Measurements from ENCODE around the gene KXD1.

The KXD1 gene

DNA sequence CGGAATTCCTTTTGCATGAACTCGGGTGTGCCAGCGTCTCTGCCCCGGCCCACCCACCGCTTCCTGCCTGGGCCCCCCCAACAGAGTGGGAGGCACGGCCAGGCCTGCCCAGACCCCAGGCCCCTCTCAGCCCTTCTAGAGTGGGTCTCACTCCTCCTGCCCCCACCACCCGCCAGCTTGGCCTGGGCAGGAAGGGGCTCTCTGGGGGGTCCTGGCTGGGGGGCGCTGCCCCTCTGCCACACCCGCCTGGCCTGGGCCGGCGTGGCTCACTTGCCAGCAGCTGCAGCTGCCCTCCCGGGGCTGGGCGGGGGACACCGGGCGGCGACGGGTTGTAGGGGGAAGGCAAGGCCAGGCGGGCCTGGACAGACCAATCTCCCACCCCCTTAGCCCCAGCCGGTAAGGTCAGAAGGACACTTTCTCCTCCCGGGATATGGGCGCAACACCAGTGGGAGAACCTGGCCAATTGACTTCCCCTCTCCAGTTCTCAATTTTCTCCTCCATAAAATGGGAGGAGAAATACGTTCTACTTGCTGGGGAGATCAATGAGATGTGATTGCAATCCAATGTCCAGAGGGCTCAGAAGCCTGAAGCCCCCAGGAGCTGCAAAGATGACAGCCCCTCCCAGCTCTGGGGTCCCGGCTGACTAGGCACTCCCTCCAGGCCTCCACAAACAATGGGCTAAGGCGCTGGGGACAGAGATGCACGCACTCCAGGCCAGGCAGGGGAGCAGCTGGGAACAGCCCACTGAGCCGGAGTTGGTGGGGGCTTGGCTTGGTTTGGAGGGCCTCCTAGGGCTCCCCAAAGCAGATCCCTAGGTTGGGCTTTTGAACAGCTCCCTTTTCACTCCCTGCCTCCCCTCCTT lies 46.5 kb downstream of the KXD1 start:
- no peak for DNase-seq

DNA sequence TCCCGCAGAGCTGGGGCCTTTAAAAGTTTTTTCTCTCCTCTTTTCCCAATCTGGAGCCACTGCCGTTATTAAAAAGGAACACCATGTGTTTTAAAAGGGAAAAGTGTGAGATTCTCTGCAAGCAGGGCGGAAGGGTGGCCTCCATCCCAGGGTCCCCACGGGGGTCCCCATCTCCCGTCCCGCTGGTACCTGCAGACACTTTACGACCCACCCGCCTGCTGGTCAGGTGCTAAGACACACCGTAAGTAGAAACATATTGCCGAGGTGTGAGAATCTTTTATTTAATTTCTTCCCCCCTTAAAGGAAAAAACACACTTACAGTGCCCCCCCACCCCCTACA lies 47.1 kb downstream of the KXD1 start:
- no peak for DNase-seq

DNA sequence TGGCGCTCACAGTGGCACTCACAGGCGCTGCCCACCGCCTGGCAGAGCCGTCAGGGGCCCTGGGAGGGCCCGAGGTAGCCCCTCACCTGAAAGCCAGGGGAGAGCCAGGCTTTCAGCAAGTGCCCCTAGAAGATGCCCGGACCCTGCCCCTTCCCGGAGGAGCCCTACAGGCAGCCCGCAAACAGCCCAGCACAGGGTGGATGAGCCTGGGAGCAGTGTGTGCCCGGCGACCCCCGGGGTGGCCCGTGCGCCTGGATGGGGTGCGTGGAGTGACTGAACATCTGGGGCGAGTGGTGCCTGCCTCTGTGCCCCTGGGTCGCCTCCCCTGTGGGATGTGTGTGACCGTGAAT lies 47.5 kb downstream of the KXD1 start:
- no peak for DNase-seq

DNA sequence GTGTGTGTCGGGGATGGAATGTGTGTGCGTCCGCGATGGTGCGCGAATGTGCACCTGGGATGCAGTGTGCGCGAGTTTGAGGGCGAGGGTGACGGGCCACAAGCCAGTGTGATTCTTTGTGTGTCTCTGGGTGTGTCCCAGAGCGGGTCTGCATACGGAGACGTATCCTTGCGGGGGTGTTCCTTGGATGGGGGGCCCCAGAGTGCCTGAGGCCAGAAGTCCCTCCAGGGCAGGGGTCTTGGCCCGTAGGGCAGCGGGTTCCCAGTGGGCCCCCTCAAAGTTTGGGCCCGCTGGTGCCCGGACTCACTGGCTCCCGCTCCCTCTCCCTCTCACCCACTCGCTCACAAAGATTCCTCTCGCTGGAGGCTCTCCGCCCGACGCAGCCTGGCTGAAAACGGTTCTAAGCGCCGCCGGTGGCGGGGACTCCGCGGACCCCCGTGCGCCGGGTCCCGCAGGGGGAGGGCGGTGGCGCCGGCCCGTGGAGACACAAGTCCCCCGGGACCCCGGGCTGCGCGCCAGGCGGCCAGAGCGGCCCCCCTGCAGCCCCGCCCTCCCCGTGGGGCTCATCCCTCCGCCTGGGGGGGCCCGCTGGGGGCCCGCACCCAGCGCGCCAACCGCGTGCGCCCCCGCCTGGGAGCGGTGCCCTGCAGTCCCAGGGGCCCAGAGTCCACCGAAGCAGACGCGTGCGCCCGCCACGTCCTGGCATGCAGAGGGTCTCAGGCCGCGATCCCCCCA lies 48.0 kb downstream of the KXD1 start:
- no peak for DNase-seq

DNA sequence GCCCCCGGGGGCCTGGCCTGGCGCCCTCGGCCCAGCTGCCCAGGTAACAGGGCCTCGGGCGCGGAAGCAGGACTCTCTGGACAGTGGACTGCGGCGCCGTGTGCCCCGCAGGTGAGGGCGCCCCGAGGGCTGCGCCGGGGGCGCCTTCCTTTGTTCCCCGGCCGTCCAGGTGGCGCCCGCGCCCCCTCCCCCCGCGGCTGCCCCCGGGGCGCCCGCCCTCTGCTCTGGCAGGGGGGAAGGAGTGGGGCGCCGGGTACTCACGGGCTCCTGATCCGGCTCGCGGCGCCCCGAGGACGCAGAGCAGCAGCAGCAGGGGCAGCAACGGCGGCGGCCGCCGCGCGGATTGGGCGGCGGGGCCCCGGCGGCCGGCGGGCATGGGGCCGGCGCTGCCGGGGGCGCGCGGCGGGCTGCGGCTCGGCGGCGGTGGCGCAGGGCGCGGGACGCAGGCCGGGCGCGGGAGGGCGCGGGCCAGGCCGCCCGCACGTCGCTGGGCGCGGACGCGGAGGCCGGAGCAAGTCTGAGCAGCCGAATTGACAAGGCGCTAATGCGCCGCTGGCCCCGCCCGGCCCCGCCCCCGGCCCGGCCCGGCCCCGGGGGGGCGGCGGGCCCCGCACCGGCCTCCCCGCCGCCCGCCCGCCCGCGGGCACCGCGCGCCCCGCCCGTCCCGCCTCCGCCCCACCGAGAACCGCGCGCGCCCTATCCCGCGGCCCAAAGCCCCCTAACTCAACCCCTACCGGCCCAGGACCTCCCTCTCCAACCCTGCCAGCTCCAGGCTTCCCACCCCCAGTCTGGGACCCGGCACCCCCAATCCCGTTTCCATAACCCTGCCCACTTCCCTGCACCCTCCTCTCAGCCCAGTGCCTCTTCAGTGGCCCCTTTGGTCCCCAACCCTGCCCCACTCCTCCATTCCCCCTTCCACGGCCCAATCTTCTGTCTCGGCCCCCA lies 48.9 kb downstream of the KXD1 start, which contains the start of gene CRLF1:
CRLF1 (minus strand) TSS at position 519 of the 945 bp plus-strand sequence; CDS start at position 376, 143 bp downstream.
- no peak for DNase-seq

DNA sequence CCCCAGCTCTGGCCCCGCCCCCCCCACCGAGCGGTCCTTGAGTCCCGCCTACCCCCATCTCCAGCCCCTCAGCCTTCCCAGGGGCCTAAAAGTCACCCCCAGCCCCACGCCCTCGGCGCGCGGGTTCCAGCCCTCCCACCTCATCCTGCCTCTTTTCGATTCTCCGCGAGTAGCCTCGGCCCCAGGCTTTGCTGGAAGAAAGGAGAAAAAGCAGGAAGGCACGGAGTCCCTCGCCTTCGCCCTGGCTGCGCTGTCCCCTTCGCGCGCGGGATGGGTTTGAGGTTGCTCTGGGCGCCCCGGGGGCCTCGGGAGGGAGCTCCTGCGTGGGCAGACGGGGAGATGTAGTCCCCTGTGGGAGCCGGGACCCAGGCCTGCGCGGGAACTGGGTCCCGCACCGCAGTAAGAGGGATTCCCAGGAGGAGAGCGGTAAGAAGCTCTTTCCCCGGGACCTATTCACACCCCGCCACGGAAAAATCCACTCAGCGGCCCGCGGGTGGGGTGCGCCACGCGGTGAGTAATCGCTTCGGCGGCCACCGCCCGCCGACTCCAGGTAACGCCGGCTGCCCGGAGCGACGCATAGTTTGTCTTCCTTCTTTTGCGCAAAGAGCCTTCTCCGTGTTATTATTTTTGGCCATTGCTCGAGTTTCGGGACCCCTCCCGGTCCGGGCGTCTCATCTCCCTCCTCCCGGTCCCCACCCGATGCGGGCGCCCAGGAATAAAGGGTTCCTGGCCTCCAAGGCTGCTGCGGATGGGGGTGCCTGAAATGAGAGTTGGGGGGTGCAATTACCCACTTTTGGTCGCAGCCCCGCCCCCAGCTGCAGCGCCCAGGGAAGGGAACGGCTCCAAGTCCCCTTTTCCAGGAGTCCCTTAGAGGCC lies 49.8 kb downstream of the KXD1 start:
- DNase-seq = no peak

DNA sequence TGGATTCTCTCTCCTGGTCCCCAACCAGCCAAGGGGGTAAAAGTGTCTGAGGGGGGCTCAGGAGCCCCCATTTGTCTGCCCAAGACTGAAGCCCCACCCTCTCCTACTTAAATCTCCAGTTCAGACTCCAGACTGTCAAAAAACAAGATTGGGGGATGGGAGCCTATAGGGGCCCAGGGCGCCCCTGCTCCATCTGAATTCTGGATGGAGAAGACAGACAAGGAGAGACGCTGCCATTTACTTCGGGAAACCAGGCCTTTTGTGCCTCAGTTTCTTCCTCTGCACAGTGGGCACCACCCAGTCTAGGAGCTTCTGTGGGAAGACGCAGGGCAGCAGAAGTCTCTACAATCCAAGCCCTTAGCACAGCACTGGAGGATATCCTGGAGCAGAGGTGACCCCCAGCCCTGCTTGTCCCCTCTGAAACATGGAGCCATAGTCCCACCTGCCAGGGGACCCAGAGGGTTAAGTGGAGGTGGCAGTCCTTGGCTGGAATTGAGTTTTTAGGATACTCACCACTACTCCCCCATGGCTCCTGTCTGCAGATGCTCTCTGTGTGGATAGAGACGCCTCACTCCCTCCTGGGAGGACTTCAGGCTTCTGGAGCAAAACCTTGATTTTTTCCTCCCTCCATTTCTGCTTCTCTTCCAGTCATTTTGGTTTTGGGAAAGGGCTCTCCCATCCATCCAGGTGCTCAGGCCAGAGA lies 50.6 kb downstream of the KXD1 start:
- DNase-seq = no peak

DNA sequence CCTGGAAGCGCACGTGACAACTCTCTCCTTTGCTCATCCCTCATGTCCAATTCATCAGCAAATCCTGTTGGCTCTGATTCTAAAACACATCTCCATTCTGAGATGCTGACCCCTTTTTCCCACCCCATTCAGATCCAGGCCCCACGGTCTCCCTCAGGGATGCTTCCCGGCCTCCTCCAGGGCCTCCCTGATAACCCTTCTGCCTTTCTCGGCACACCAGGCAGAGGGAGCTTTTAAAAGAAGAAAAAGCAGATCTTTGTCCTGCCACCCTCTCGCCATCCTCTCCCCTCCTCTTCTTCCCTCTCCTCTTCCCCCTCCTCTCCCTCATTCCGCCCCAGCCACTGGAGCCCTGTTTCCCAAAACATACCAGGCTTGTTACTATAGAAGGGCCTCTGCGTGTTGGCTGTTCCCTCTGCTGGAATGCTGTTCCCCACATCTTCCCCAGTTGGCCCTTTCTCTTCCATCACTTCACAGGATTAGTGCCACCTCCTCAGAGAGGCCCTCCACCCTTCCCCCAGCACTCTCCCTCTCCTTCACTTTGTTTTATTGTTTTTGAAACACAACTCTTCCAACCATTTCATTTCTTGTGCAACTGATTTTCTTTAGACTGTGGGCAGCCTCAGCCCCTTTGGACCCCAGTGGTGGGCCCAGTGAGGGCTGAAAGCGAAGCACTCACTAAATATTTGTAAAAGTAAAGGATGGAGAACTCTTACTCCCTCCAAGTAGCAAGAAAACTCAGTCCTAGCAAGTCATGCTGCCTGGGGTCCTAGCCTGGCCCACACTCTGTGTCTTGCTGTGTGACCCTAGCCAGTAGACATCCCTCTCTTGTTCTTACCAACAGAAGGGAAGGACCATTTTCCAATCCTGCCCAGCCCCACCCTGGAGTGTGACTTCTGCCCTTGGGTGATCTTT lies 51.4 kb downstream of the KXD1 start:
- DNase-seq = no peak

DNA sequence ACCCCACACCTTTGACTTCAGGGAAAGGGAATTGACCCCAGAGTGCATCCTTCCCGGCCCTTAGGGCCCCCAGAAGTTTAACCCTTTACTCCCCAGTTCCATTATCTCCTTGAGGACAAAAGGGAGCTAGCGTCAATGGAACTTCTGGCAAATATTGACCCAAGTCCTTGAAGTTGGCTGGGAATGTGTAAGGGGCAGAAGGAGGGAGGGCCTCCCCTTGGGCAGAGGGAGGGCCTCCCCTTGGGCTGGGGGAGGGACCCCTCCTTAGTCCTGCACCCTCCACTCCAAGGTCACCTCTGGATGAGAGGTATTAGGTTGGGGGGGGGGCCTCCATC lies 52.0 kb downstream of the KXD1 start:
- no peak for DNase-seq

DNA sequence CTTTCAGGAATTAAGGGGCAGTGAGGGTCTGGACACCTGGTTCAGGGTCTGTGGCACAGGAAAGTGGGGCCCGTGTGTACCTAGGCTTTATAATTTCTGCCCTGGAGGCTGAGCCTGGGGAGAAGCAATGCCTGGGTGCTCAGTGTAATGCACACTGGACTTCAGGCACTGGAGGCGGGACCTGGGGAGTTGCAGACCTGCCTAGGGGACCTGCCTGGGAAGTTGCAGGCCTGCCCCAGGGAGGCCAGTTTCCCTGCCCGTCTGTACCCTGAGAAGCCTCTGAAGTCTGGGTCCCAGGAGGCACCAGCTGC lies 52.5 kb downstream of the KXD1 start:
- no peak for DNase-seq

DNA sequence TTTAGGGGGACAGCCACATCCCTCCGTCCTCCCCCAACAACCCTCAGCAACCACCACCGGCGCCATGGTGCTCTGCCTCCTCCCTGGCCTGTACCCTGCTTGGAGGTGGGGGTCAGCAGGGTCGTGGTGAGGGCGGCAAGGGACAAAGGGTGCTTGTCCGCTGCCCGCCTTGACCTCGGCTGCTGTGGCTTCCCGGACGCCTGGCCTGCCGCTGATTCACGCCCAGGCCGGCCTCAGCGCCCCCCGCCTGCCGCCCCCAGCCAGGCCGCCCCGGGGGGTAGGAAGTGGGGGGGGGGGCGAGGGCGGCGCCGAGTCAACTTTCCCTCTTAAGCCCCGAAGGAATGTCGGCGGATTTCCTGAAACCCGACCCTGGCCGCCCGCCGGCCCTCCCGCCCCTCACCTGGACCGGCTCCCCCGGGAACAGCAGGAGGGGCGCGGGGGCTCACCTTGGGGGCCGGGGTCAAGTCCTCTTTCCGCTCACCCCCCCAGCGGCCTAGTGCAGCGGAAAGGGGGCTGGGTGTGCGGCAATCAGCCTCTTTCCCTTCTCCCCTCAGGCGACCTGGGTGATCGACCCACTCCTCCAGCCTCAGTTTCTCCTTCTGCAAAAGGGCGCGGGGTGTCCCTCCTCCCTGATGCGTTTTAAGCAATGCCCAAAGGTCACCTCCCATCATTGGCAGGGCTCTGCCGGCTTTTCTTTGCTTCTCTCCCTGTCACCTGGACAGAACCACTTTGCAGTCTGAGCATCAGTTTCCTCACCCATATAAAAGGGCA lies 53.1 kb downstream of the KXD1 start:
- DNase-seq = no peak

DNA sequence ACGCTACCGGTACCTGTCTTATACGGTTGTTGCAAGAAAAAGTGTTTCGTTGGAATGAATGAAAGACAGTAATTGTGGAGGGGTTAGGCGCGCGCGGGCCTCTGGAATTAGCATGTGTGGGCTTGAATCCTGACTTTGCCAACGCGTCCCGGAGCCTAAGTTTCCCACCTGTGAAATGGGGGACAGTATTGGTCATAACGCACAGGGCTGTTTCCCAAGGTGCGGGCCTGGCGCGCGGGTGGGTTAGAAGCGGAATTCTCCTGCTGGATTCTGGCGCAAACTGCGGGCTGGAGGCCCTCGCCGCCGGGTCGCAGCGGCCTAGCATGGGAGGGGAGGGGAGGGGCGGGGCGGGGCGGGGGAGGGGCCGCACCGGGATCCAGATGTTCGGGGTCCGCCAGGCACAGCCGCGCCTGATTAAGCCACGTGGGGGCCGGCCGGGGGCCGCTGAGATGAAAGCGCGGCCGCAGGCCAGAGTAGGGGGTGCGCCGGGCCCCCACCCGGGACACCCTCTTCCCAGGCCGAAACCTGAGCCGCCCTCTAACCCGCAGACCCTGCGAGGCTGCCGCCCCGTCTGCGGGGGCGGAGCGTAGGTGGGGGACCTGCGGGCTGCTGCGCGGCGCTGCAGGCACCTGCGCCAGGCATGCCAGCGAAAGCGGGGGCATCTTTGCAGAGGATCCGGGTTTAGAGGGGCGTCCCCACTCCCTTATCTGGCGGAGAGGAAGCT lies 53.8 kb downstream of the KXD1 start:
- no peak for DNase-seq

DNA sequence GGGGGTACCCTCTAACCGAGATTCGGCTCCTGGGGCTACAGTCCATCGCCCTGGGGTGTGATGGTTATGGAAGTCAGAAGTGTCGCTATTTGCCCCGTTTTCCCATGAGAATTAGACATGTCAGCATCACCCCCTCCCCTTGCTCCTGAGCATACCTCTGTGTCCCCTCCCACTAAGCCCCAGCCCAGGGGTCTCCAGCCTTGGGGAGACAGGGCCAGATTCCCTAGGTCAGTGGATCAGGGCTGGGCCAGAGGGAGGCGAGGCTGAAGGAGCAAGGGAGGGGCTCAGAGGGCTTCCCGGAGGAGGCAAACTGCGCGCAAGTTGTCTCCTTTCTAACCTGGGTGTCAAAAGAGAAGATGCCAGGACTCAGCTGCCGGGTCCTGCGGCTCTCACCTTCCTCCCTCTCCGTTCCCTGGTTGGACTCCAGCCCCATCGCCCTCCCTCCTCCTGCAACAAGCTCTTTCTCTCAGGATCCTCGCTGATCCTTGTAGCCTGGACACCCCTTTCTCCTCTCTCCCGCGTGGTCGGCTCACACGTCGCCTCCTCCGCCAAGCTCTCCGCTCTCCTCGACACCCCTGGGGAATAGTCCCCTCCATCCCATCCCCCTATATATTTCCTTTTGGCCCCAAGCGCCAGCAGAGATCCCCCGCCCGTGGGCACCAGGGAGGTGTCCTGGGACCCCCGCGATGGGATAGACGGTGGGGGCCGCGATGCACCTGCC lies 54.5 kb downstream of the KXD1 start:
- DNase-seq = no peak

DNA sequence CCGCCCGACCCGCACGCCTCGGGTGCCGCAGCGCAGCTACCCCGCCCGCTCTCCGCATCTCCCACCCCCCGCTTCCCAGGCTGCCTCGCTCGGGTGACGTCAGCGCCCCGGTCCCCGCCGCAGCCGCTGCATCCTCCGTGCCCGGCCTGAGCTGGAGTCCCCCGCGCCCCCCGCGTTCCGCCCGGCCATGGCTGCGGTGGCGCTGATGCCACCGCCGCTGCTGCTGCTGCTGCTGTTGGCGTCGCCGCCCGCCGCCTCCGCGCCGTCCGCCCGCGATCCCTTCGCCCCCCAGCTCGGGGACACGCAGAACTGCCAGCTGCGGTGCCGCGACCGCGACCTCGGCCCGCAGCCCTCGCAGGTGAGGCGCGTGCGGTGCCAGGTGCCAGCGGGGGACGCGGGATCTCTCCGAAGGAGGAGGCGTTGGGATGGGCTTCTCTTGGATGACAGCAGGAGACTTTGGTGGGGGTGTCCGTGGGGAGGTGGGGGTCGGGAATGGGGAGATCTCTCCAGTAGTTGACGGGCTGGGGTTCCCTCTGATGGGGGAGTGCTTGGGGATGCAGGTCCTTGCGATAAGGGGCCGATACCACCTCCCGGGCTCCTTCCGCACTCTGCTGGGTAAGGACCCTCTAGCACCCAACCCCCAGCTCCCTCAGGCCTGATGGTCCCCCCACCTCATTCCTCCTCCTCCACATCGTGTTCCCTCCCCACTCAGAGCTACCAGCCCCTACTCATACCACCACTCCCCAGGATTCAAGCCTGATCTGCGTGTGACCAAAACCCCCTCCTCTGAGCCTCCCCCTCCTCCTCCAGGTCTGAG lies 55.3 kb downstream of the KXD1 start, which contains the start of gene TMEM59L:
TMEM59L (plus strand) TSS at position 99 of the 817 bp plus-strand sequence; CDS start at position 188, 89 bp downstream.
- DNase-seq = peak; percentile 55

DNA sequence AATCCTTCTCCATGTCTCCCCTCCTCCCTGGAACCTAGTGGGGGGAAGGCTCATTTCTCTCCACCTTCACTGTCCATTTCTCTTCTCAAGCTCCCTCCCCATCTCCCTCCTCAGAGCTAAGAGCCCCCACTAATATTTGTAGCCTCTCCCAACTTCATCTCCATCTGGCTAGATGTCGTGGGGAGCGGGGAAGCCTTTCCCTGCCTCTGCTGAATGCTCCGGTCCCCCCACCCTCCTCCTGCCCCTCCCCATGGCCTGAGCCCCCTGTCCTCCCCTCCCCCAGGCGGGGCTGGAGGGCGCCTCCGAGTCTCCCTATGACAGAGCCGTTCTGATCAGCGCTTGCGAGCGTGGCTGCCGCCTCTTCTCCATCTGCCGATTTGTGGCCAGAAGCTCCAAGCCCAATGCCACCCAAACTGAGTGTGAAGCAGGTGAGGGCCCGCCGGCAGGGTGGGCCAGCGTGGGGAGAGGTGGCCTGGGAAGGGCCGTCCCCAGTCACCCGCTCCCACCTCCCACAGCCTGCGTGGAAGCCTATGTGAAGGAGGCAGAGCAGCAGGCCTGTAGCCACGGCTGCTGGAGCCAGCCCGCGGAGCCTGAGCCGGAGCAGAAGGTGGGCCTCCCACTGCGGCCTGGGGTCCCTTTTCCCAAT lies 56.0 kb downstream of the KXD1 start:
- no peak for DNase-seq

DNA sequence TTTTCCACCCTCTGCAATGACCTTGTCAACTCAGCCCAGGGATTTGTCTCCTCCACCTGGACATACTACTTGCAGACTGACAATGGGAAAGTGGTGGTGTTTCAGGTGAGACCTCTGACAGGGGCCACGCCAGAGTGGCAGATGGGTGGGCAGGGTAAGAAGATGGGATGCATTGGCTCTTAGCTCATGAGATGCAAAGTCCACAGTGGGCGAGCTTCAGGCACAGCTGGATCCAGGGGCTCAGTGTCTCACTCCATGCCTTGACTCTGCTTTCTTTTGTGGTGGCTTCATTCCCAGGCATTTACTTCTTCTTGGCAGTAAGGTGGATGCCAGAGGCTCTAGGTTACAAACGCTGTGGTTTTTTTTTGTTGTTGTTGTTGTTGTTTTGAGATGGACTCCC lies 58.4 kb downstream of the KXD1 start:
- no peak for DNase-seq

DNA sequence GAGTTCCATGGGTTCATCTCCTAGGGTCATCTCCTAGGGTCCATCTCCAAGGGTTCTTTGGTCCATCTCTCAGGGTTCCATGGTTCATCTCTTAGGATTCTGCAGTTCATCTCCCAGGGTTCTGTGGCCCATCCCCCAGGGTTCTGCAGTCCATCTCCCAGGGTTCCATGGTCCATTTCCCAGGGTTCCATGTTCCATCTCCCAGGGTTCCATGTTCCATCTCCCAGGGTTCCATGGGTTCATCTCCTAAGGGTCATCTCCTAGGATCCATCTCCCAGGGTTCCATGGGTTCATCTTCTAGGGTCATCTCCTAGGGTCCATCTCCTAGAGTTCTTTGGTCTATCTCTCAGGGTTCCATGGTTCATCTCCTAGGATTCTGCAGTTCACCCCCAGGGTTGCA lies 59.9 kb downstream of the KXD1 start:
- no peak for DNase-seq
